WI38 (cell line): ENCODE data around the gene MSL3B.

ENCODE experiments used
- H3K4me3 ChIP-seq: 2 replicates; pipeline ENCODE4 v1.5.1; 2011; ENCODE audit warnings: low read depth, mild to moderate bottlenecking, control low read depth, low read length
- TF ChIP-seq, protein P1 (sequence below): IDR thresholded peaks from 2 replicates; pipeline ENCODE4 v1.5.1; 2012; ENCODE audit warnings: low read depth, mild to moderate bottlenecking, control low read depth, low read length

The MSL3B gene

DNA sequence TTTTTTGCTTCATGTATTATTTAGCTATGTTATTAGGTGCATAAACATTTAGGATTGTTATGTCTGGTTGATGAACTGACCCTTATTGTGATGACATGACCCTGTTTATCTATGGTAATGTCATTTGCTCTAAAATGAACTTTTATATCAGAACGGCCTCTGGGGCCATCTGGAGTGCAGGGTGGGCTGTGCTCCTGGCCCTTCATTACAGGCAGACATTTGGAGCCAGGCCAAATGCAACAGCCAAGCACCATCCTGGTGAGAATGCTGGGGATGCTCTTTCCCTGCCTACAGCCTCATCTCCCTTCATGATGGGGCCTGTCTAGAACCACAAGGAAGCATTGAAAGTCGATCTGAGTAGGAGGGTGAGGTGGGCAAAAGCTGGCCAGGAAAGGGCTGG, 51.9 kb downstream of the MSL3B start:
- TF ChIP-seq, protein P1, sequence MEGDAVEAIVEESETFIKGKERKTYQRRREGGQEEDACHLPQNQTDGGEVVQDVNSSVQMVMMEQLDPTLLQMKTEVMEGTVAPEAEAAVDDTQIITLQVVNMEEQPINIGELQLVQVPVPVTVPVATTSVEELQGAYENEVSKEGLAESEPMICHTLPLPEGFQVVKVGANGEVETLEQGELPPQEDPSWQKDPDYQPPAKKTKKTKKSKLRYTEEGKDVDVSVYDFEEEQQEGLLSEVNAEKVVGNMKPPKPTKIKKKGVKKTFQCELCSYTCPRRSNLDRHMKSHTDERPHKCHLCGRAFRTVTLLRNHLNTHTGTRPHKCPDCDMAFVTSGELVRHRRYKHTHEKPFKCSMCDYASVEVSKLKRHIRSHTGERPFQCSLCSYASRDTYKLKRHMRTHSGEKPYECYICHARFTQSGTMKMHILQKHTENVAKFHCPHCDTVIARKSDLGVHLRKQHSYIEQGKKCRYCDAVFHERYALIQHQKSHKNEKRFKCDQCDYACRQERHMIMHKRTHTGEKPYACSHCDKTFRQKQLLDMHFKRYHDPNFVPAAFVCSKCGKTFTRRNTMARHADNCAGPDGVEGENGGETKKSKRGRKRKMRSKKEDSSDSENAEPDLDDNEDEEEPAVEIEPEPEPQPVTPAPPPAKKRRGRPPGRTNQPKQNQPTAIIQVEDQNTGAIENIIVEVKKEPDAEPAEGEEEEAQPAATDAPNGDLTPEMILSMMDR, result no peak
- no peak overlapping the region for H3K4me3 ChIP-seq

DNA sequence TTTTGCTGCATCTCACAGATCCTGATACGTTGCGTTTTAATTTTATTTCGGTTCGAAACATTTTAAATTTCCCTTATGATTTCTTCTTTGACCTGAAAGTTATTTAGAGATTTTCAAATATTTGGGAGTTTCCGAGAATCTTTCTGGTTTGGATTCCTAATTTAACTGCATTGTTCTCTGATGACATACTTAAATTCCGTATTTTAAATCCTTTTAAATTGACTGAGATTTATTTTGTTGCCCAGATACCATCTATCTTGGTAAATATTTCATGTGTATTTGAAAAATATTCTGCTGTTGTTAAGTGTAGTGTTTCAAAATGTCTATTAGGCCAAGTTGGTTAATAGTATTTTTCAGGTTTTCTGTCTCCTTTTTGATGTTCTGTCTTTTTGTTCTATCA, 52.3 kb downstream of the MSL3B start:
- TF ChIP-seq, protein P1, result no peak
- H3K4me3 ChIP-seq, result no peak overlapping the region
